Measurements from ENCODE around the gene ZNF630. TPM values are rescaled to one million over a fixed set of nuclear protein-coding genes. Genes with fewer than 3 reads are reported as not detected.
"Not testable (repeated sequence)": the region's sequence is repeated elsewhere in the genome, so short reads cannot be mapped to it uniquely, and the experiment has no call there.

The ZNF630 gene
- total RNA-seq, 1 donor from 2014 or later, result 1.5 TPM

DNA sequence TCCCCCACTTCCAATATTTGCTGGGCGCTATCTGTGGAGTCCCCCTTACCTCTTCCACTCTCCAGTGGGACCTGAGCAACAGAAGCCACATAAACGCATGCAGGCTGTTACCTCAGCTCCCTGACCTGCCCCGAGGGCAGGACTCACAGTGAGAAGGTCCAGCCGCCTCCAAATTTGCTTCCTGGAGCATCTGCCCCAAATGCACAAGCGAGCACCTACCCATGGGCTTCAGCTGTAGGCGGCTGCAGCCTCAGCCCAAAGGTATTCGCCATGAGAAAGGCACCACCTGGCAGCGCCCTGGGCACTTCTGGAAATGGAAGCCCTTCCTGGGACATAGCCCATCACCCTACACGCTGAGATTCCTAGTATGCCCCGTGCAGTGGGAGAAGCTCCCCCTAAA is 41.2 kb downstream of the ZNF630 start:
- no peak for DNase-seq (ENCODE audit: low read depth)

DNA sequence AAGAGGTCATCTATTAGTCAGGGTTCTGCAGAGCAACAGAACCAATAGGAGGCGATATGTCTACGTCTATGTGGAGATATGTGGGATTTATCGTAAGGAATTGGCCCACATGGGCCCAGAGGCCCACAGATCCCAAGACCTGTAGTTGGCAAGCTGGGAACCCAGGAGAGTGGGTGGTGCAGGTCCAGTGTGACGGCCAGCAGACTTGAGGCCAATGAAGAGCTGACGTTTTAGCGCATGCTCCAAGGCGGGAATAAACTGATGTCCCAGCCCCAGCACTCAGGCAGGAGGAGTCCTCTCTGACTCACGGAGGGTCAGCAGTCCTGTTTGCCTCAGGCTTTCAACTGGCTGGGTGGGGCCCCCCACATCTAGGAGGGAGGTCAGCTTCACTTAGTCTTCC is 43.3 kb downstream of the ZNF630 start:
- DNase-seq (ENCODE audit: low read depth), result no peak

DNA sequence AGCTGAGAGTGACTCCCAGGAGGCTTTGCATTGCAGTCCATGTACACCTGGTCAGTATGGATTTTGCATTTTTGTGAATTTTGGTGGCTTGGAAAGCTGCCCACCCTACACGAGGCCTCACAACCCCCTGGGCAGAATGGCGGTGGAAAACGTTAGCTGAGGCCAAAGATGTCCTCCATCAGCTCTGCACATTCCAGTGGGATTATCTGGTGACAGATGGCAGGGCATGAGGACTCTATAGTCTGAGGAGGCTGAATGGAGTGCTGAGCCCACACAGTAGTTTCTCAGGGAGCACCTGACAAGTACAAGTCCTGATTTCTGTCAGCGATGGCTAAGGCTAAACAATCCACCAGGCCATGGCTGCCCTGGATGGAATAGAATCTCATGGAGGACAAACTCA is 43.9 kb downstream of the ZNF630 start:
- DNase-seq (ENCODE audit: low read depth), result peak; percentile 37

DNA sequence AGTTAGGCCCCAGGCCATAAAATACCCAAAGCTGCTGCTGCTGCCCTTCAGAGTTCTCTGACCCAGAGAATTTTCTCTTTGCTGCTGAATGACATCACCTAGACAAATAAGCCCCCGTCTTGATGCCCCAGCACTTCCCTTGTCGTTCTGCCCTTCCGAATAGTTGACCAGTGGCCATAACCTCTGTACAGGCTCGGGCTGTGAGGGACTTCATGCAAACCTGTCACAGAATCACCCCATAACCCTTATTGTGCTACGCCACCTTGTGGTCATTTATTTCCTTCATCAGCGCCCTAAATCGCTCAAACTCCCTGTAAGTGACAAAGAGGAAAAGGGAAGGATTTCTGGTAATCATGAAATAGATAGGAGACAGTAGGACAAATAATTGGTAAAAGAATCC is 45.9 kb downstream of the ZNF630 start:
- peak; percentile 73 for DNase-seq (ENCODE audit: low read depth)

DNA sequence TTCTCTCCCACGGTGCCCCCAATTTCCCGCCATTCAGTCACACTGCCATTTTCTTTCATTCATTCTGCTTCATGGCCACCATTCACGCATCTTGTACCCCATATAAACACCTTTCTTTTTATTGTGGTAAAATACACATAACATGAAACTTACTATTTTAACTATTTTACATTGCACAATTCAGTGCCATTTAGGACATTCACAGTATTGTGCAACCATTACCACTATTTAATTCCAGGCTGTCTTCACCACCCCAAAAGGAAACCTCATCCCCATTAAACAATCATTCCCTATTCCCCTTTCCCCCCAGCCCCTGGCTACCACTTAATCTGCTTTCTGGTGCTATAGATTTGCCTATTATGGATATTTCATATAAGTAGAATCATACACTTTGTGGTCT is 48.7 kb downstream of the ZNF630 start:
- DNase-seq (ENCODE audit: low read depth), result no peak

DNA sequence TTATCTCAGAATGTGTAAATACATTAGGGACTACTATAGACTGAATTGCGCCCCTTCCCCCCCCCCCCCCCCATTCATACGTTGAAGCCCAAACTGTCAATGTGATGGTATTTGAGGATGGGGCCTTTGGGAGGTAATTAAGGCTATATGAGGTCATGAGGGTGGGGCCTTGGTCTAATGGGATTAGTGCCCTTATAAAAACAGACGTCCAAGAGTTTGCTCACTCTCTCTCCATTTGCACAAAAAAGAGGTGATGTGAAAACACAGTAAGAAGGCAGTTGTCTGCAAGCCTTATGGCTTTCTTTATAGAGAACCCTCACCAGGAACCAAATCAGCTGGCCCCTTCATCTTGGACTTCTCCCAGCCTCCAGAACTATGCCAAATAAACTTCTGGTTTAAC is 49.3 kb downstream of the ZNF630 start:
- no peak for DNase-seq (ENCODE audit: low read depth)

DNA sequence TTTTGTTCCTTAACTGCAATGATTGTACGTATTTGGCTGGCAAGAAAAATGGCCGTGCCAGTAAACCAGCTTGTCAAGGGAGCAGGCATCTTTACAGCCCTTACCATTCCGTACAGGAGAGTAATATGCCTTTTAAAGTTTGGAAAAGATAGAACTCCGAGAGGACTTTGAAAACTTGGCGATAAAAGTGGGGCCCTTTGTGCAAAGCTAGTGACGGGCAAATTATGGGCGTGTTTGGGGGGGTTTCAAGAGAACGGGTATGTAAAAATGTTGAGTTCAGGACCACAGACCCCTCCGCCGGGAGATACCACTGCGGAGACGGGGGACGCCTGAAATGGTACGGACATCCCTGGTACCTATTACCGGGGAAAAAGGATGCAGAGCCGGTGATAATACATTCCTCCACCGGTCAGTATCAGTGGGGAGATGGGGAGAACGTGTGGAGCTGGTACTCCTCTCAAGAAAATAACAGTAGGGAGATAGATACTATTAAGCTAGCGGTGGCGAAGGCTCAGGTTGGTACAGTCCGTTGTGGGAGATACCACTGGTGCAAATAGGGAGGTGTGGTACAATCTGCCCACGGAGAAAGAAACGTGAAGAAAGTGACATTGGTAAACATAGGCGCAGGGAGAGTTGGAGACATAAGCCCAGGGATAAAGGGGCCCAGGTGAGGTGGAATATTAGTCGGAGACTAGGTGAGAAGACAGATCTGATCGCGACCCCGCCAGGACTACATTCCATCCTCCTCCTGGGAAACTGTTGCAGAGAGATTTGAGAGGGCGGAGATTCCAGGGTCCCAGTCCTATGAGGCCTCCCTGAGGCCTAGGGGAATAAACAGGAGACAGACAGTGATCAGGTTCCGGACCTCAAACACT is 50.2 kb downstream of the ZNF630 start:
- peak; percentile 86 for DNase-seq (ENCODE audit: low read depth)

DNA sequence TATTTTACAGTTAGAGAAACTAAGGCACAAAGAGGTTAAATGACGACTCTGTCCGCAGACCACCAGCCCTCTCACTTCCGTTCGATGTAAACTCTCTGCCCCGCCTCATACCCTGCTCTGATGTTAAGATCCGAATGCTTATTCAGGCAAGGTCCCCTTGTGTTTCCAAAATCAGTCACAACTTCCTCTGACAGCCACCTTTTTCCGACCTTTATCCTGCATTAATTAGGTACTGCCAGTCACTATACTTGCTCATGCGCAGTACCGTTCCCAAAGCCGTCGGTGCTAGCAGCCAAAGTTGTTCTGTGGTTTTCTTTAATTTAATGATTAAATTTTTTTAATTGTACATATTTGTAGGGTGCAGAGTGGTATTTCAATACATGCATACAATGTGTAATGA is 51.0 kb downstream of the ZNF630 start:
- DNase-seq (ENCODE audit: low read depth), result not testable (repeated sequence)

DNA sequence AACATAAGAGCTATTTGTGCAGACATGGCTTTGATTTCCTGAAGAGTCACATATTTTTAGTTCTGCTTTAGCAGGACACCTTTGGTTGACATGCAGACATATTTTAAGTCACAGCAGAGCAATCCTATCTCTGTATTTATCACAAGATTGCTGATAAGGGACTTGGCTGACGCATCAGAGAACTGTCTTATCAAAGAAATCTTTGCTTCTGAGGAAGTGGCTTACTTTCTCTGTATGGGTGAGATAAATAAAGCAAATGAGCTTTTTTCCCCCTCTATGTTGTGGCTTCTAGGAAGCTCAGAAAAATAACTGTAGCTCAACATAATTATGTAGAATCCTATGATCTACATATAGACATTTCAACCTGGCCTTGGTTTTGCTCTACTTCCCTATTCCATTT is 51.5 kb downstream of the ZNF630 start:
- DNase-seq (ENCODE audit: low read depth), result not testable (repeated sequence)

DNA sequence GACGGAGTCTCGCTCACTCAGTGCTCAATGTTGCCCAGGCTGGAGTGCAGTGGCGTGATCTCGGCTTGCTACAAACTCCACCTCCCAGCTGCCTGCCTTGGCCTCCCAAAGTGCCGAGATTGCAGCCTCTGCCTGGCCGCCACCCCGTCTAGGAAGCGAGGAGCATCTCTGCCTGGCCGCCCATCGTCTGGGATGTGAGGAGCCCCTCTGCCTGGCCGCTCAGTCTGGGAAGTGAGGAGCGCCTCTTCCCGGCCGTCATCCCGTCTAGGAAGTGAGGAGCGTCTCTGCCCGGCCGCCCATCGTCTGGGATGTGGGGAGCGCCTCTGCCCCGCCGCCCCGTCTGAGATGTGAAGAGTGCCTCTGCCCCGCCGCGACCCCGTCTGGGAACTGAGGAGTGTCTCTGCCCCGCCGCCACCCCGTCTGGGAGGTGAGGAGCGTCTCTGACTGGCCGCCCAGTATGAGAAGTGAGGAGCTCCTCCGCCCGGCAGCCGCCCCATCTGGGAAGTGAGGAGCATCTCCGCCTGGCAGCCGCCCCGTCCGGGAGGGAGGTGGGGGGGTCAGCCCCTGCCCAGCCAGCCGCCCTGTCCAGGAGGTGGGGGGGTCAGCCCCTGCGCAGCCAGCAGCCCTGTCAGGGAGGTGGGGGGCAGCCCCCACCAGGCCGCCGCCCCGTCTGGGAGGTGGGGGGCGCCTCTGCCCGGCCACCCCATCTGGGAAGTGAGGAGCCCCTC is 54.7 kb downstream of the ZNF630 start:
- DNase-seq (ENCODE audit: low read depth), result not testable (repeated sequence)

DNA sequence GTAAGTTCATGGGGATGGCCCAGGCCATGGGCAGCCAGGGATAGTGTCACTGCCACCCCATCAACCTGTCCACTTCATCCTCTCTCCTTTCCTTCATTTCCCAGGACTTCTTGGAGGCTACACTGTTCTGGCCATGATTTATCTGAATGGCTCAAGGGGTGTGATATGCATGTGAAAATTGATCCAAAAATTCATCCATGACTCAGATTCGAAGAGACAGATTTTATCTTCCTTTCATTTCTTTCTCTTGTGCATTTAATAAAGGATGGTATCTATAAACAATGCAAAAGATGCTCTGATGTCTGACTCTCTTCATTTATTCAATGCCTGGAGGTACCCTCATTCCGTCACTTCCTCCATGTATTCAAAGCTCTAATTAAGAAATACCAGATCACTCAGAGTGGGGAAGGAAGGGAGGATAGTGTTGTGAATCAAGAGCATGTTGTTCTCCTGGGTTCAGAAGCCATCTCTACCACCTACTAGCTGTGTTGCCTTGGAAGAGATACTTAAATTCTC is 61.9 kb downstream of the ZNF630 start:
- DNase-seq (ENCODE audit: low read depth), result not testable (repeated sequence)

Other genes with a start within 250 kb of the ZNF630 start
- 3.1 and 6.0 TPM in 2 replicates for gene ZNF81, start 234.7 kb downstream of the ZNF630 start, total RNA-seq
- gene ZNF182, start 67.7 kb downstream of the ZNF630 start, total RNA-seq, result 3.0 TPM in 2 replicates
- gene SPACA5, start 64.7 kb downstream of the ZNF630 start, total RNA-seq, result not detected in 2 replicates
- gene SPACA5B, start 59.0 kb upstream of the ZNF630 start, total RNA-seq, result not detected in 2 replicates
- gene SSX5, start 125.2 kb upstream of the ZNF630 start, total RNA-seq, result not detected in 2 replicates
- not detected in 2 replicates for gene SSX1, start 183.8 kb upstream of the ZNF630 start, total RNA-seq

All from myocyte (in vitro differentiated cells).